HEK293T (cell line): ENCODE results near the gene ARL5A.

ENCODE experiments used
- ARNT ChIP-seq: fragments of 450-650 bp; IDR thresholded peaks from 2 replicates; pipeline ENCODE4 v1.6.1; 2017; ENCODE audit warnings: mild to moderate bottlenecking
- CTBP1 ChIP-seq: fragments of 450-650 bp; IDR thresholded peaks from 2 replicates; pipeline ENCODE4 v1.6.1; 2016; ENCODE audit warnings: borderline replicate concordance
- FOXA1 ChIP-seq: fragments of 450-650 bp; IDR thresholded peaks from 2 replicates; pipeline ENCODE4 v1.6.1; 2016; ENCODE audit warnings: mild to moderate bottlenecking
- FOXK2 ChIP-seq: fragments of 450-650 bp; IDR thresholded peaks from 2 replicates; pipeline ENCODE4 v1.6.1; 2016; ENCODE audit warnings: mild to moderate bottlenecking
- FOXM1 ChIP-seq: fragments of 450-650 bp; IDR thresholded peaks from 2 replicates; pipeline ENCODE4 v1.6.1; 2017; ENCODE audit warnings: mild to moderate bottlenecking, borderline replicate concordance
- HDGF ChIP-seq: fragments of 450-650 bp; IDR thresholded peaks from 2 replicates; pipeline ENCODE4 v1.6.1; 2017; ENCODE audit warnings: antibody characterized with exemption, borderline replicate concordance
- L3MBTL2 ChIP-seq: fragments of 450-650 bp; conservative IDR thresholded peaks from 2 replicates; pipeline ENCODE4 v1.6.1; 2016; ENCODE audit warnings: mild to moderate bottlenecking
- LEF1 ChIP-seq: fragments of 450-650 bp; IDR thresholded peaks from 2 replicates; pipeline ENCODE4 v1.6.1; 2017; ENCODE audit warnings: mild to moderate bottlenecking, borderline replicate concordance
- NFRKB ChIP-seq: fragments of 450-650 bp; IDR thresholded peaks from 2 replicates; pipeline ENCODE4 v1.6.1; 2016; ENCODE audit warnings: mild to moderate bottlenecking, moderate library complexity
- PKNOX1 ChIP-seq: fragments of 450-650 bp; IDR thresholded peaks from 2 replicates; pipeline ENCODE4 v1.6.1; 2016
- SP1 ChIP-seq: fragments of 450-650 bp; IDR thresholded peaks from 2 replicates; pipeline ENCODE4 v1.6.1; 2017
- SUZ12 ChIP-seq: fragments of 450-650 bp; IDR thresholded peaks from 2 replicates; pipeline ENCODE4 v1.6.1; 2016; ENCODE audit warnings: mild to moderate bottlenecking
- ZNF384 ChIP-seq: fragments of 450-650 bp; IDR thresholded peaks from 2 replicates; pipeline ENCODE4 v1.6.1; 2016

GRCh38 chr2:151841047-151841424, 12.8 kb upstream of the ARL5A start:
- TF ChIP-seq LEF1 (no peak), FOXM1 (no peak), SP1 (no peak), HDGF (no peak), ARNT (no peak), FOXK2 (no peak), NFRKB (no peak), SUZ12 (no peak), ZNF384 (no peak), CTBP1 (no peak), FOXA1 (no peak), PKNOX1 (no peak), L3MBTL2 (no peak)
